Measurements from ENCODE around the gene CAB39. TPM values are rescaled to one million over a fixed set of nuclear protein-coding genes. Genes with fewer than 3 reads are reported as not detected.

CAB39 gene
- total and polyA plus RNA-seq, 2 donors (not counting 3 experiments of a cell fraction or from before 2014, with no cell fraction given): 25.7 to 53.7 TPM

DNA sequence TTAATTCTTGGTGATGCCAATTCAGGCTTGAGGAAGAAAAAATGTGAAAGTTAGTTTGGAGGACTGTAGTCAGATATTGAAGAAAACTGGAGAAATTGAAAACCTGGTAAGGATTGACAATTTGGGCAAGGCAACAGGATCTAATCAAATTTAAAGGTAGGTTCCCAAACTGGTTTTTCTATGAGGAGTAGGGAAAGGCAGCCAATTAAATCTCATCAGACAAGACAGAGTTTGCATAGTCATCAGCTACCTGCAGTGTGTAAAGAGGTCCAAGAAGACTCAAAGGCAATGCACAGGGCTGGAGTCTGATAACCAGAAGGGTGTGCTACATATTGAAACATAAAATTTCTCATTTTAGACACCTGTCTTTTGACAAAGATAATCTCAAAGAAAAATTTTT, 16.0 kb upstream of the CAB39 start:
- Histone ChIP-seq H3K9ac (replicated peaks; ENCODE audit: extremely low read depth, insufficient read depth, low read length) (no peak overlapping the region), H3K79me2 (ENCODE audit: control insufficient read depth, insufficient read depth, low read length) (no peaks in the 10 kb centered on the region), H4K20me1 (replicated peaks; ENCODE audit: control insufficient read depth, extremely low read depth, insufficient read depth, low read length) (no peaks in the 10 kb centered on the region), H3K4me2 (ENCODE audit: insufficient read depth, low read length) (no peak overlapping the region), H3K27me3 (ENCODE audit: control insufficient read depth in 2 of 2, insufficient read depth in 2 of 2, low read length in 2 of 2) (peaks cover 0 to 4% of the 10 kb centered on the region in 2 experiments), H3K4me3 (replicated peaks in 1 of 3; ENCODE audit: insufficient read depth in 1 of 3, low read depth in 1 of 3, low read length in 3 of 3) (no peak overlapping the region), H3K9me1 (replicated peaks; ENCODE audit: control insufficient read depth, extremely low read depth, insufficient read depth, low read length) (no peaks in the 10 kb centered on the region), H3K36me3 (ENCODE audit: control insufficient read depth in 2 of 2, extremely low read depth in 1 of 2, insufficient read depth in 2 of 2, low read length in 2 of 2) (no peaks in the 10 kb centered on the region), H2AFZ (ENCODE audit: low read depth, low read length) (no peak overlapping the region), H3K27ac (ENCODE audit: insufficient read depth, low read depth, low read length) (no peak overlapping the region), H3K9me3 (replicated peaks; ENCODE audit: control insufficient read depth, insufficient read depth, low read length) (no peaks in the 10 kb centered on the region), H3K4me1 (ENCODE audit: control insufficient read depth, extremely low read depth, insufficient read depth, low read length) (no peaks in the 10 kb centered on the region)
- TF ChIP-seq FOS (IDR thresholded peaks at IDR 0.05; ENCODE audit: borderline replicate concordance, insufficient read depth, low read length) (no peak), EZH2 (IDR thresholded peaks at IDR 0.05; ENCODE audit: borderline replicate concordance, low read depth, low read length, severe bottlenecking) (no peak)
- TF ChIP-seq, protein P1, sequence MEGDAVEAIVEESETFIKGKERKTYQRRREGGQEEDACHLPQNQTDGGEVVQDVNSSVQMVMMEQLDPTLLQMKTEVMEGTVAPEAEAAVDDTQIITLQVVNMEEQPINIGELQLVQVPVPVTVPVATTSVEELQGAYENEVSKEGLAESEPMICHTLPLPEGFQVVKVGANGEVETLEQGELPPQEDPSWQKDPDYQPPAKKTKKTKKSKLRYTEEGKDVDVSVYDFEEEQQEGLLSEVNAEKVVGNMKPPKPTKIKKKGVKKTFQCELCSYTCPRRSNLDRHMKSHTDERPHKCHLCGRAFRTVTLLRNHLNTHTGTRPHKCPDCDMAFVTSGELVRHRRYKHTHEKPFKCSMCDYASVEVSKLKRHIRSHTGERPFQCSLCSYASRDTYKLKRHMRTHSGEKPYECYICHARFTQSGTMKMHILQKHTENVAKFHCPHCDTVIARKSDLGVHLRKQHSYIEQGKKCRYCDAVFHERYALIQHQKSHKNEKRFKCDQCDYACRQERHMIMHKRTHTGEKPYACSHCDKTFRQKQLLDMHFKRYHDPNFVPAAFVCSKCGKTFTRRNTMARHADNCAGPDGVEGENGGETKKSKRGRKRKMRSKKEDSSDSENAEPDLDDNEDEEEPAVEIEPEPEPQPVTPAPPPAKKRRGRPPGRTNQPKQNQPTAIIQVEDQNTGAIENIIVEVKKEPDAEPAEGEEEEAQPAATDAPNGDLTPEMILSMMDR (IDR thresholded peaks at IDR 0.05; ENCODE audit: extremely low read depth in 1 of 2, insufficient read depth in 1 of 2, low read depth in 1 of 2, low read length in 2 of 2): no peak
- BruUV-seq (replicated peaks): no TSS peak
- FAIRE-seq (no peak), DNase-seq (ENCODE audit: low read depth, low spot score) (no peak)
- dilution Hi-C loops (cut with MboI; ENCODE audit: extremely low pct_ligation_motif_present, low sequenced_read_pairs): no loop called here
- POLR2A ChIA-PET: no interaction called here
- CTCF ChIA-PET: interaction anchor here (1.5 kb wide), 1 partner anchor 102 kb away, joined by 5 read pairs; no protein-coding TSS in a partner anchor
- intact Hi-C loops (cut with micrococcal nuclease): no loop called here

DNA sequence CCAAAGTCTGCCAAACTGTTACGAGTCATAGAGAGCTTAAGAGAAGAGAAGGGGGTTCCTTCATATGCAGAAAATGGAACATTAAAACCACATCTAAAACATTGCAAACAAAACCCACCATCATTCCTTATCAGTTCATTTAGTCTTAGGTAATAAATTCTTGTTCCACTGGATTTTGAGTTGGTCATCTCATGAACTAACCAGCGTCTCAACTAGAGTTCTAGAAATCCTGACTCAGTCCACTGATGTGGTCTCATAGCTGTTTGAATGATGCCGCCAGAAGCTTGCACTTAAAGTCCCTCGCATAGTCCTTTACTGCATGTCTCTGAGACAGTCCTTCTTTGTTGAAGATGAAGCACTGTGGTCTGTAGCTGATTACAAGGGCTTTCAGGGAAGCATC, 15.0 kb upstream of the CAB39 start:
- no peaks in the 10 kb centered on the region for H3K9me1 ChIP-seq (replicated peaks; ENCODE audit: control insufficient read depth, extremely low read depth, insufficient read depth, low read length)
- dilution Hi-C loops (cut with MboI; ENCODE audit: extremely low pct_ligation_motif_present, low sequenced_read_pairs): no loop called here
- no peak overlapping the region for H3K4me3 ChIP-seq (replicated peaks in 1 of 3; ENCODE audit: insufficient read depth in 1 of 3, low read depth in 1 of 3, low read length in 3 of 3)
- intact Hi-C loops (cut with micrococcal nuclease): no loop called here
- peaks cover 0 to 4% of the 10 kb centered on the region in 2 experiments for H3K27me3 ChIP-seq (ENCODE audit: control insufficient read depth in 2 of 2, insufficient read depth in 2 of 2, low read length in 2 of 2)
- no peak overlapping the region for H3K27ac ChIP-seq (ENCODE audit: insufficient read depth, low read depth, low read length)
- ChIA-PET CTCF (no interaction called here), POLR2A (no interaction called here)
- H3K4me2 ChIP-seq (ENCODE audit: insufficient read depth, low read length): no peak overlapping the region
- FAIRE-seq: no peak
- H3K9me3 ChIP-seq (replicated peaks; ENCODE audit: control insufficient read depth, insufficient read depth, low read length): no peaks in the 10 kb centered on the region
- no TSS peak for BruUV-seq (replicated peaks)
- H4K20me1 ChIP-seq (replicated peaks; ENCODE audit: control insufficient read depth, extremely low read depth, insufficient read depth, low read length): no peaks in the 10 kb centered on the region
- H3K36me3 ChIP-seq (ENCODE audit: control insufficient read depth in 2 of 2, extremely low read depth in 1 of 2, insufficient read depth in 2 of 2, low read length in 2 of 2): no peaks in the 10 kb centered on the region
- H3K4me1 ChIP-seq (ENCODE audit: control insufficient read depth, extremely low read depth, insufficient read depth, low read length): no peaks in the 10 kb centered on the region
- TF ChIP-seq POLR2A (IDR thresholded peaks at IDR 0.05; ENCODE audit: low read depth, low read length): no peak
- TF ChIP-seq, protein P2, sequence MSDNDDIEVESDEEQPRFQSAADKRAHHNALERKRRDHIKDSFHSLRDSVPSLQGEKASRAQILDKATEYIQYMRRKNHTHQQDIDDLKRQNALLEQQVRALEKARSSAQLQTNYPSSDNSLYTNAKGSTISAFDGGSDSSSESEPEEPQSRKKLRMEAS (IDR thresholded peaks at IDR 0.05; ENCODE audit: insufficient read depth, insufficient read length): no peak
- TF ChIP-seq, protein P1 (IDR thresholded peaks at IDR 0.05; ENCODE audit: extremely low read depth in 1 of 2, insufficient read depth in 1 of 2, low read depth in 1 of 2, low read length in 2 of 2): no peak
- TF ChIP-seq GATA2 (IDR thresholded peaks at IDR 0.05; ENCODE audit: insufficient read depth, insufficient read length, low read depth, low read length): no peak
- TF ChIP-seq JUN (IDR thresholded peaks at IDR 0.05; ENCODE audit: borderline replicate concordance, insufficient read depth, insufficient read length, low read depth): no peak
- no peak for TF ChIP-seq POLR2AphosphoS5 (IDR thresholded peaks at IDR 0.05; ENCODE audit: insufficient read depth, low read depth, low read length)
- no peak for TF ChIP-seq FOS (IDR thresholded peaks at IDR 0.05; ENCODE audit: borderline replicate concordance, insufficient read depth, low read length)
- no peak for TF ChIP-seq EZH2 (IDR thresholded peaks at IDR 0.05; ENCODE audit: borderline replicate concordance, low read depth, low read length, severe bottlenecking)
- no peak for TF ChIP-seq MYC (IDR thresholded peaks at IDR 0.05; ENCODE audit: low read depth, low read length)
- no peak overlapping the region for H3K9ac ChIP-seq (replicated peaks; ENCODE audit: extremely low read depth, insufficient read depth, low read length)
- no peaks in the 10 kb centered on the region for H3K79me2 ChIP-seq (ENCODE audit: control insufficient read depth, insufficient read depth, low read length)
- H2AFZ ChIP-seq (ENCODE audit: low read depth, low read length): no peak overlapping the region
- DNase-seq (ENCODE audit: low read depth, low spot score): no peak

Measured in endothelial cell of umbilical vein (primary cell).